SK-N-SH treated with all-trans-retinoic acid at 6 μM for 48 hours (cell line): ENCODE data around the gene TPRKB.

ENCODE experiments used
- BACH2 ChIP-seq: fragments of 250-450 bp; sonication (Bioruptor Pico); IDR thresholded peaks from 2 replicates; pipeline ENCODE4 v1.9.0; 2021; ENCODE audit warnings: mild to moderate bottlenecking, borderline replicate concordance
- GLIS3 ChIP-seq: fragments of 250-450 bp; sonication (Bioruptor Pico); IDR thresholded peaks from 2 replicates; pipeline ENCODE4 v1.5.0; 2020; ENCODE audit warnings: mild to moderate bottlenecking, moderate library complexity
- ISL1 ChIP-seq: fragments of 250-450 bp; sonication (Bioruptor Pico); IDR thresholded peaks from 2 replicates; pipeline ENCODE4 v2.1.2; 2022; ENCODE audit warnings: mild to moderate bottlenecking, moderate library complexity
- OSR1 ChIP-seq: fragments of 250-450 bp; sonication (Bioruptor Pico); IDR thresholded peaks from 2 replicates; pipeline ENCODE4 v1.8.0; 2022; ENCODE audit warnings: moderate library complexity, mild to moderate bottlenecking, inconsistent platforms
- RARB ChIP-seq: fragments of 250-450 bp; sonication (Bioruptor Pico); IDR thresholded peaks from 2 replicates; pipeline ENCODE4 v1.8.0; 2021; ENCODE audit warnings: mild to moderate bottlenecking, moderate library complexity
- TCF4 ChIP-seq: fragments of 250-450 bp; sonication (Bioruptor Pico); IDR thresholded peaks from 2 replicates; pipeline ENCODE4 v1.8.0; 2021; ENCODE audit warnings: mild to moderate bottlenecking, moderate library complexity, borderline replicate concordance
- TOX ChIP-seq: fragments of 250-450 bp; sonication (Bioruptor Pico); IDR thresholded peaks from 2 replicates; pipeline ENCODE4 v1.8.0; 2021; ENCODE audit warnings: mild to moderate bottlenecking, moderate library complexity, borderline replicate concordance
- ZFP3 ChIP-seq: fragments of 250-450 bp; sonication (Bioruptor Pico); IDR thresholded peaks from 2 replicates; pipeline ENCODE4 v1.5.0; 2020; ENCODE audit warnings: mild to moderate bottlenecking, moderate library complexity
- ZNF70 ChIP-seq: fragments of 450-650 bp; formaldehyde crosslinking; IDR thresholded peaks from 2 replicates; pipeline ENCODE4 v1.5.0; 2020; ENCODE audit warnings: mild to moderate bottlenecking, moderate library complexity
- TF ChIP-seq, protein P1 (sequence below): fragments of 250-450 bp; sonication (Bioruptor Pico); IDR thresholded peaks from 2 replicates; pipeline ENCODE4 v1.5.1; 2021; ENCODE audit warnings: mild to moderate bottlenecking, moderate library complexity
- TF ChIP-seq, protein P2 (sequence below): fragments of 250-450 bp; sonication (Bioruptor Pico); IDR thresholded peaks from 2 replicates; pipeline ENCODE4 v1.8.0; 2020; ENCODE audit warnings: mild to moderate bottlenecking, moderate library complexity, borderline replicate concordance
- TF ChIP-seq, protein P3 (sequence below): fragments of 250-450 bp; sonication (Bioruptor Pico); IDR thresholded peaks from 2 replicates; pipeline ENCODE4 v1.5.1; 2020; ENCODE audit warnings: low read depth, mild to moderate bottlenecking, moderate library complexity
- TF ChIP-seq, protein P4 (sequence below): fragments of 250-450 bp; sonication (Bioruptor Pico); IDR thresholded peaks from 2 replicates; pipeline ENCODE4 v1.5.0; 2020; ENCODE audit warnings: mild to moderate bottlenecking, moderate library complexity

DNA sequence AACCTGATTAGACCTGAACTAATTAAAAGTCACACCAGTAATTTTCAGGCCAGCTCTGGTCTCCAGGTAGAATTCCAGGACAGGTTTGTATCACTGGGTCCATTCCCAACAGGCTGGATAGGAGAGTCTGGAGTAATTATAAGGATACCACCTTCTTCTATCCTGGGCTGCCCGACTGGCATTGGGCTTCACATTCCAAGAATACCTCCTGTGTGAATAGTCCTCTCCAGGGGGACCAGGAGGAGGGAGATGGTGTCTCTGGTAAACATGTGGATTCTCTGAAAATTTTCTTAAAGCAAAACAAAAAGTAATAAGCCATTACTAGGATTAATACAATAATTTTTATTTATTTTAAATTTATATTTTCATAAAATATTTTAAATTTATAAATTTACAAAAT is 25.4 kb upstream of the TPRKB start:
- TF ChIP-seq, protein P1, sequence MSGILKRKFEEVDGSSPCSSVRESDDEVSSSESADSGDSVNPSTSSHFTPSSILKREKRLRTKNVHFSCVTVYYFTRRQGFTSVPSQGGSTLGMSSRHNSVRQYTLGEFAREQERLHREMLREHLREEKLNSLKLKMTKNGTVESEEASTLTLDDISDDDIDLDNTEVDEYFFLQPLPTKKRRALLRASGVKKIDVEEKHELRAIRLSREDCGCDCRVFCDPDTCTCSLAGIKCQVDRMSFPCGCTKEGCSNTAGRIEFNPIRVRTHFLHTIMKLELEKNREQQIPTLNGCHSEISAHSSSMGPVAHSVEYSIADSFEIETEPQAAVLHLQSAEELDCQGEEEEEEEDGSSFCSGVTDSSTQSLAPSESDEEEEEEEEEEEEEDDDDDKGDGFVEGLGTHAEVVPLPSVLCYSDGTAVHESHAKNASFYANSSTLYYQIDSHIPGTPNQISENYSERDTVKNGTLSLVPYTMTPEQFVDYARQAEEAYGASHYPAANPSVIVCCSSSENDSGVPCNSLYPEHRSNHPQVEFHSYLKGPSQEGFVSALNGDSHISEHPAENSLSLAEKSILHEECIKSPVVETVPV (CRISPR knock-in tag): no peak
- no peak for TF ChIP-seq ISL1
- no peak for TF ChIP-seq RARB (CRISPR knock-in tag)
- no peak for TF ChIP-seq BACH2 (CRISPR knock-in tag)
- TF ChIP-seq OSR1: no peak
- TF ChIP-seq TCF4 (CRISPR knock-in tag): no peak
- no peak for TF ChIP-seq GLIS3
- TF ChIP-seq, protein P2, sequence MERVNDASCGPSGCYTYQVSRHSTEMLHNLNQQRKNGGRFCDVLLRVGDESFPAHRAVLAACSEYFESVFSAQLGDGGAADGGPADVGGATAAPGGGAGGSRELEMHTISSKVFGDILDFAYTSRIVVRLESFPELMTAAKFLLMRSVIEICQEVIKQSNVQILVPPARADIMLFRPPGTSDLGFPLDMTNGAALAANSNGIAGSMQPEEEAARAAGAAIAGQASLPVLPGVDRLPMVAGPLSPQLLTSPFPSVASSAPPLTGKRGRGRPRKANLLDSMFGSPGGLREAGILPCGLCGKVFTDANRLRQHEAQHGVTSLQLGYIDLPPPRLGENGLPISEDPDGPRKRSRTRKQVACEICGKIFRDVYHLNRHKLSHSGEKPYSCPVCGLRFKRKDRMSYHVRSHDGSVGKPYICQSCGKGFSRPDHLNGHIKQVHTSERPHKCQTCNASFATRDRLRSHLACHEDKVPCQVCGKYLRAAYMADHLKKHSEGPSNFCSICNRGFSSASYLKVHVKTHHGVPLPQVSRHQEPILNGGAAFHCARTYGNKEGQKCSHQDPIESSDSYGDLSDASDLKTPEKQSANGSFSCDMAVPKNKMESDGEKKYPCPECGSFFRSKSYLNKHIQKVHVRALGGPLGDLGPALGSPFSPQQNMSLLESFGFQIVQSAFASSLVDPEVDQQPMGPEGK (CRISPR knock-in tag): no peak
- TF ChIP-seq, protein P3, sequence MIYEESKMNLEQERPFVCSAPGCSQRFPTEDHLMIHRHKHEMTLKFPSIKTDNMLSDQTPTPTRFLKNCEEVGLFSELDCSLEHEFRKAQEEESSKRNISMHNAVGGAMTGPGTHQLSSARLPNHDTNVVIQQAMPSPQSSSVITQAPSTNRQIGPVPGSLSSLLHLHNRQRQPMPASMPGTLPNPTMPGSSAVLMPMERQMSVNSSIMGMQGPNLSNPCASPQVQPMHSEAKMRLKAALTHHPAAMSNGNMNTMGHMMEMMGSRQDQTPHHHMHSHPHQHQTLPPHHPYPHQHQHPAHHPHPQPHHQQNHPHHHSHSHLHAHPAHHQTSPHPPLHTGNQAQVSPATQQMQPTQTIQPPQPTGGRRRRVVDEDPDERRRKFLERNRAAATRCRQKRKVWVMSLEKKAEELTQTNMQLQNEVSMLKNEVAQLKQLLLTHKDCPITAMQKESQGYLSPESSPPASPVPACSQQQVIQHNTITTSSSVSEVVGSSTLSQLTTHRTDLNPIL (CRISPR knock-in tag): no peak
- TF ChIP-seq TOX (CRISPR knock-in tag): no peak
- TF ChIP-seq ZFP3 (CRISPR knock-in tag): no peak
- no peak for TF ChIP-seq ZNF70 (CRISPR knock-in tag)
- TF ChIP-seq, protein P4, sequence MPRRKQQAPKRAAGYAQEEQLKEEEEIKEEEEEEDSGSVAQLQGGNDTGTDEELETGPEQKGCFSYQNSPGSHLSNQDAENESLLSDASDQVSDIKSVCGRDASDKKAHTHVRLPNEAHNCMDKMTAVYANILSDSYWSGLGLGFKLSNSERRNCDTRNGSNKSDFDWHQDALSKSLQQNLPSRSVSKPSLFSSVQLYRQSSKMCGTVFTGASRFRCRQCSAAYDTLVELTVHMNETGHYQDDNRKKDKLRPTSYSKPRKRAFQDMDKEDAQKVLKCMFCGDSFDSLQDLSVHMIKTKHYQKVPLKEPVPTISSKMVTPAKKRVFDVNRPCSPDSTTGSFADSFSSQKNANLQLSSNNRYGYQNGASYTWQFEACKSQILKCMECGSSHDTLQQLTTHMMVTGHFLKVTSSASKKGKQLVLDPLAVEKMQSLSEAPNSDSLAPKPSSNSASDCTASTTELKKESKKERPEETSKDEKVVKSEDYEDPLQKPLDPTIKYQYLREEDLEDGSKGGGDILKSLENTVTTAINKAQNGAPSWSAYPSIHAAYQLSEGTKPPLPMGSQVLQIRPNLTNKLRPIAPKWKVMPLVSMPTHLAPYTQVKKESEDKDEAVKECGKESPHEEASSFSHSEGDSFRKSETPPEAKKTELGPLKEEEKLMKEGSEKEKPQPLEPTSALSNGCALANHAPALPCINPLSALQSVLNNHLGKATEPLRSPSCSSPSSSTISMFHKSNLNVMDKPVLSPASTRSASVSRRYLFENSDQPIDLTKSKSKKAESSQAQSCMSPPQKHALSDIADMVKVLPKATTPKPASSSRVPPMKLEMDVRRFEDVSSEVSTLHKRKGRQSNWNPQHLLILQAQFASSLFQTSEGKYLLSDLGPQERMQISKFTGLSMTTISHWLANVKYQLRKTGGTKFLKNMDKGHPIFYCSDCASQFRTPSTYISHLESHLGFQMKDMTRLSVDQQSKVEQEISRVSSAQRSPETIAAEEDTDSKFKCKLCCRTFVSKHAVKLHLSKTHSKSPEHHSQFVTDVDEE: no peak
